H7 (cell line): ENCODE measurements around the gene PTPN13. TPM values are rescaled to one million over a fixed set of nuclear protein-coding genes. Genes with fewer than 3 reads are reported as not detected.

Experiments
- DNase-seq: peaks from one replicate; pipeline ENCODE4 v3.0.0; 2012
- H3K27me3 ChIP-seq: 2 replicates; pipeline ENCODE4 v1.6.0; 2011; ENCODE audit warnings: mild to moderate bottlenecking, low read length; ENCODE audit not compliant: control insufficient read depth, insufficient read depth
- H3K36me3 ChIP-seq: replicated peaks from 2 replicates; pipeline ENCODE4 v1.5.1; 2011; ENCODE audit warnings: low read length; ENCODE audit not compliant: control insufficient read depth, insufficient read depth
- H3K4me3 ChIP-seq: 2 replicates; pipeline ENCODE4 v1.5.1; 2011; ENCODE audit warnings: low read depth, mild to moderate bottlenecking, control low read depth, low read length, moderate library complexity; ENCODE audit not compliant: insufficient read depth
- total RNA-seq: library from RNA; depleted of rRNA; stranded (reverse); fragments of >200 nt; shearing (Covaris generic); gene quantifications from 2 replicates; pipeline ENCODE4 v1.2.3, GENCODE V29; 2014

Gene PTPN13
- total RNA-seq, 1 experiment from 2014 or later = 29.2 TPM

- H3K36me3 ChIP-seq = no peaks in the 10 kb centered on the region; the same call in 1 of the 2 replicates
- no peaks in the 10 kb centered on the region for H3K27me3 ChIP-seq
- DNase-seq = no peak
- no peak overlapping the region for H3K4me3 ChIP-seq
Measured at GRCh38 chr4:86818211-86818610, 224.1 kb downstream of the PTPN13 start.

GRCh38 chr4:86818841-86819240 is 224.7 kb downstream of the PTPN13 start:
- Histone ChIP-seq H3K36me3 (no peaks in the 10 kb centered on the region; the same call in 1 of the 2 replicates), H3K4me3 (no peak overlapping the region), H3K27me3 (no peaks in the 10 kb centered on the region)
- DNase-seq = peak; percentile 44

GRCh38 chr4:86819561-86819960 is 225.4 kb downstream of the PTPN13 start:
- Histone ChIP-seq H3K27me3 (no peaks in the 10 kb centered on the region), H3K36me3 (no peaks in the 10 kb centered on the region; the same call in 1 of the 2 replicates)
- DNase-seq = no peak

GRCh38 chr4:86821151-86821550 is 227.0 kb downstream of the PTPN13 start:
- no peak overlapping the region for H3K4me3 ChIP-seq
- H3K27me3 ChIP-seq = no peaks in the 10 kb centered on the region
- no peak for DNase-seq

More at GRCh38 chr4:86819561-86819960, 225.4 kb downstream of the PTPN13 start:
- no peak overlapping the region for H3K4me3 ChIP-seq

GRCh38 chr4:86822136-86822535 is 228.0 kb downstream of the PTPN13 start:
- H3K4me3 ChIP-seq = no peak overlapping the region
- no peak for DNase-seq
- H3K27me3 ChIP-seq = no peaks in the 10 kb centered on the region
- no peaks in the 10 kb centered on the region for H3K36me3 ChIP-seq

More at GRCh38 chr4:86821151-86821550, 227.0 kb downstream of the PTPN13 start:
- no peaks in the 10 kb centered on the region for H3K36me3 ChIP-seq

GRCh38 chr4:86825511-86825910 is 231.4 kb downstream of the PTPN13 start:
- Histone ChIP-seq H3K36me3 (no peaks in the 10 kb centered on the region), H3K4me3 (no peak overlapping the region), H3K27me3 (no peaks in the 10 kb centered on the region)
- DNase-seq = no peak

- no peak overlapping the region for H3K4me3 ChIP-seq
- H3K27me3 ChIP-seq = no peaks in the 10 kb centered on the region
- no peaks in the 10 kb centered on the region for H3K36me3 ChIP-seq
- DNase-seq = no peak
Measured at GRCh38 chr4:86831262-86832130, 237.4 kb downstream of the PTPN13 start.

- H3K36me3 ChIP-seq = no peaks in the 10 kb centered on the region
- DNase-seq = no peak
- H3K27me3 ChIP-seq = no peaks in the 10 kb centered on the region
- no peak overlapping the region for H3K4me3 ChIP-seq
Measured at GRCh38 chr4:86833615-86834014, 239.5 kb downstream of the PTPN13 start.

GRCh38 chr4:86834901-86835300 is 240.8 kb downstream of the PTPN13 start:
- no peak overlapping the region for H3K4me3 ChIP-seq
- no peaks in the 10 kb centered on the region for H3K36me3 ChIP-seq
- DNase-seq = no peak
- H3K27me3 ChIP-seq = no peaks in the 10 kb centered on the region

- no peaks in the 10 kb centered on the region for H3K36me3 ChIP-seq
- DNase-seq = no peak
- no peaks in the 10 kb centered on the region for H3K27me3 ChIP-seq
- H3K4me3 ChIP-seq = no peak overlapping the region
Measured at GRCh38 chr4:86835677-86836076, 241.6 kb downstream of the PTPN13 start.

- Histone ChIP-seq H3K27me3 (no peaks in the 10 kb centered on the region), H3K36me3 (no peaks in the 10 kb centered on the region), H3K4me3 (no peak overlapping the region)
- no peak for DNase-seq
Measured at GRCh38 chr4:86837691-86838503, 243.8 kb downstream of the PTPN13 start.

GRCh38 chr4:86840858-86841257 is 246.7 kb downstream of the PTPN13 start:
- H3K36me3 ChIP-seq = no peaks in the 10 kb centered on the region

GRCh38 chr4:86841309-86841708 is 247.2 kb downstream of the PTPN13 start:
- DNase-seq = no peak
- Histone ChIP-seq H3K36me3 (no peaks in the 10 kb centered on the region), H3K4me3 (no peak overlapping the region), H3K27me3 (no peaks in the 10 kb centered on the region)

More at GRCh38 chr4:86840858-86841257, 246.7 kb downstream of the PTPN13 start:
- H3K4me3 ChIP-seq = no peak overlapping the region
- DNase-seq = no peak
- H3K27me3 ChIP-seq = no peaks in the 10 kb centered on the region

- H3K36me3 ChIP-seq = no peaks in the 10 kb centered on the region
- no peak overlapping the region for H3K4me3 ChIP-seq
- no peaks in the 10 kb centered on the region for H3K27me3 ChIP-seq
- DNase-seq = no peak
Measured at GRCh38 chr4:86845593-86845992, 251.5 kb downstream of the PTPN13 start.

- H3K36me3 ChIP-seq = no peaks in the 10 kb centered on the region
- DNase-seq = no peak
- H3K27me3 ChIP-seq = no peaks in the 10 kb centered on the region
- H3K4me3 ChIP-seq = no peak overlapping the region
Measured at GRCh38 chr4:86846921-86847320, 252.8 kb downstream of the PTPN13 start.
